Left ventricle myocardium superior (tissue), 1 donor: ENCODE results near the gene TNFSF4. TPM values are rescaled to one million over a fixed set of nuclear protein-coding genes. Genes with fewer than 3 reads are reported as not detected.

ENCODE experiments used
- ATAC-seq: fragments of 200-7000 bp; cut with Tn5 transposase; one replicate; pipeline ENCODE4 v1.9.1; 2020; ENCODE audit warnings: mild to moderate bottlenecking, moderate library complexity
- DNase-seq: peaks from one replicate; pipeline ENCODE4 v3.0.0-alpha.2; 2020
- intact Hi-C: fragments of 100-400 bp; cut with micrococcal nuclease; formaldehyde crosslinking; loops from one replicate; pipeline ENCODE4 v1.11.0; 2022
- total RNA-seq: library from RNA; stranded (reverse); fragmentation: NEBNext Ultra II Directional; extraction: Animal tissue kit (Norgen Biotek cat#: 25700); gene quantifications from one replicate; pipeline ENCODE4 v1.2.1, GENCODE V29; 2021
- donor health status: DM: no; HTN: yes; CAD: no; lungs with severe emphysema.

TNFSF4 gene
- total RNA-seq, 1 donor from 2014 or later: 0.40 TPM

GRCh38 chr1:173213665-173214064 is 6.5 kb upstream of the TNFSF4 start:
- ATAC-seq (no peak), DNase-seq (no peak)
- intact Hi-C loops: no loop called here

GRCh38 chr1:173212952-173213491 is 5.9 kb upstream of the TNFSF4 start:
- intact Hi-C loops: no loop called here
- ATAC-seq: no peak

GRCh38 chr1:173210716-173211231 is 3.6 kb upstream of the TNFSF4 start:
- intact Hi-C loops: no loop called here

More at GRCh38 chr1:173212952-173213491, 5.9 kb upstream of the TNFSF4 start:
- no peak for DNase-seq

GRCh38 chr1:173210283-173210682 is 3.2 kb upstream of the TNFSF4 start:
- ATAC-seq (no peak), DNase-seq (no peak)
- intact Hi-C loops: no loop called here

More at GRCh38 chr1:173210716-173211231, 3.6 kb upstream of the TNFSF4 start:
- no peak for DNase-seq
- ATAC-seq: no peak

GRCh38 chr1:173208868-173209267 is 1.7 kb upstream of the TNFSF4 start:
- ATAC-seq (no peak), DNase-seq (no peak)
- intact Hi-C loops: no loop called here

GRCh38 chr1:173208146-173208545 is 1.0 kb upstream of the TNFSF4 start:
- DNase-seq (no peak), ATAC-seq (no peak)
- intact Hi-C loops: no loop called here

- intact Hi-C loops: no loop called here
- no peak for DNase-seq
- ATAC-seq: peak; percentile 64
Measured at GRCh38 chr1:173205146-173206051, 1.7 kb downstream of the TNFSF4 start.

- intact Hi-C loops: no loop called here
- ATAC-seq (no peak), DNase-seq (no peak)
Measured at GRCh38 chr1:173204693-173205092, 2.4 kb downstream of the TNFSF4 start.

GRCh38 chr1:173202424-173203145 is 4.5 kb downstream of the TNFSF4 start:
- DNase-seq (no peak), ATAC-seq (peak; percentile 77)
- intact Hi-C loops: loop anchor here (1.0 to 2.0 kb wide), 2 partner anchors 377 to 458 kb away; no protein-coding TSS in a partner anchor

GRCh38 chr1:173201969-173202368 is 5.2 kb downstream of the TNFSF4 start:
- no peak for DNase-seq
- no peak for ATAC-seq
- intact Hi-C loops: loop anchor here (1.0 to 2.0 kb wide), 2 partner anchors 377 to 457 kb away; no protein-coding TSS in a partner anchor

GRCh38 chr1:173195596-173196088 is 11.5 kb downstream of the TNFSF4 start:
- intact Hi-C loops: no loop called here
- DNase-seq (no peak), ATAC-seq (no peak)

- no peak for ATAC-seq
- no peak for DNase-seq
- intact Hi-C loops: no loop called here
Measured at GRCh38 chr1:173193639-173194038, 13.5 kb downstream of the TNFSF4 start.

- ATAC-seq: peak; percentile 12
- DNase-seq: no peak
- intact Hi-C loops: no loop called here
Measured at GRCh38 chr1:173191011-173191705, 16.0 kb downstream of the TNFSF4 start.

- DNase-seq: peak; percentile 84
- intact Hi-C loops: no loop called here
- peak; percentile 97 for ATAC-seq
Measured at GRCh38 chr1:173190101-173190936, 16.8 kb downstream of the TNFSF4 start.

- ATAC-seq: no peak
- intact Hi-C loops: no loop called here
- no peak for DNase-seq
Measured at GRCh38 chr1:173187671-173188237, 19.4 kb downstream of the TNFSF4 start.

GRCh38 chr1:173181791-173182190 is 25.3 kb downstream of the TNFSF4 start:
- ATAC-seq: no peak
- intact Hi-C loops: no loop called here
- no peak for DNase-seq

GRCh38 chr1:173176246-173176645 is 30.9 kb downstream of the TNFSF4 start:
- DNase-seq: no peak

More at GRCh38 chr1:173176246-173176645, 30.9 kb downstream of the TNFSF4 start:
- no peak for ATAC-seq
- intact Hi-C loops: no loop called here
